Nephron progenitor cell (in vitro differentiated cells): Measurements from ENCODE around the gene LGR6.

Source experiments
- DNase-seq: peaks from one replicate; pipeline ENCODE4 v3.0.0; 2021
- H3K27ac Mint-ChIP-seq: 2 replicates; pipeline ENCODE4 v1.8.0; 2021; ENCODE audit warnings: mild to moderate bottlenecking, moderate library complexity, mixed read lengths
- H3K27me3 Mint-ChIP-seq: 2 replicates; pipeline ENCODE4 v1.8.0; 2021; ENCODE audit warnings: mild to moderate bottlenecking, low read depth, mixed read lengths; ENCODE audit not compliant: poor library complexity
- H3K36me3 Mint-ChIP-seq: 2 replicates; pipeline ENCODE4 v1.8.0; 2021; ENCODE audit warnings: low read depth, mixed read lengths
- H3K4me1 Mint-ChIP-seq: 2 replicates; pipeline ENCODE4 v1.8.0; 2021; ENCODE audit warnings: mixed read lengths
- H3K4me3 Mint-ChIP-seq: 2 replicates; pipeline ENCODE4 v1.8.0; 2021; ENCODE audit warnings: mild to moderate bottlenecking, moderate library complexity, mixed read lengths
- H3K9me3 Mint-ChIP-seq: 2 replicates; pipeline ENCODE4 v1.8.0; 2021; ENCODE audit warnings: mild to moderate bottlenecking, moderate library complexity, mixed read lengths
- TF ChIP-seq, protein P1 (sequence below): fragments of 200-600 bp; sonication (generic); IDR thresholded peaks from 2 replicates; pipeline ENCODE4 v1.5.0; 2021; ENCODE audit warnings: antibody characterized with exemption

Gene LGR6

GRCh38 chr1:202357506-202357905 lies 163.9 kb downstream of the LGR6 start:
- TF ChIP-seq, protein P1, sequence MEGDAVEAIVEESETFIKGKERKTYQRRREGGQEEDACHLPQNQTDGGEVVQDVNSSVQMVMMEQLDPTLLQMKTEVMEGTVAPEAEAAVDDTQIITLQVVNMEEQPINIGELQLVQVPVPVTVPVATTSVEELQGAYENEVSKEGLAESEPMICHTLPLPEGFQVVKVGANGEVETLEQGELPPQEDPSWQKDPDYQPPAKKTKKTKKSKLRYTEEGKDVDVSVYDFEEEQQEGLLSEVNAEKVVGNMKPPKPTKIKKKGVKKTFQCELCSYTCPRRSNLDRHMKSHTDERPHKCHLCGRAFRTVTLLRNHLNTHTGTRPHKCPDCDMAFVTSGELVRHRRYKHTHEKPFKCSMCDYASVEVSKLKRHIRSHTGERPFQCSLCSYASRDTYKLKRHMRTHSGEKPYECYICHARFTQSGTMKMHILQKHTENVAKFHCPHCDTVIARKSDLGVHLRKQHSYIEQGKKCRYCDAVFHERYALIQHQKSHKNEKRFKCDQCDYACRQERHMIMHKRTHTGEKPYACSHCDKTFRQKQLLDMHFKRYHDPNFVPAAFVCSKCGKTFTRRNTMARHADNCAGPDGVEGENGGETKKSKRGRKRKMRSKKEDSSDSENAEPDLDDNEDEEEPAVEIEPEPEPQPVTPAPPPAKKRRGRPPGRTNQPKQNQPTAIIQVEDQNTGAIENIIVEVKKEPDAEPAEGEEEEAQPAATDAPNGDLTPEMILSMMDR: no peak
- Mint-ChIP-seq H3K27ac (no peak overlapping the region), H3K4me3 (no peak overlapping the region), H3K36me3 (no peaks in the 10 kb centered on the region), H3K9me3 (no peaks in the 10 kb centered on the region), H3K27me3 (no peaks in the 10 kb centered on the region), H3K4me1 (peaks cover 5% of the 10 kb centered on the region)
- no peak for DNase-seq

DNA sequence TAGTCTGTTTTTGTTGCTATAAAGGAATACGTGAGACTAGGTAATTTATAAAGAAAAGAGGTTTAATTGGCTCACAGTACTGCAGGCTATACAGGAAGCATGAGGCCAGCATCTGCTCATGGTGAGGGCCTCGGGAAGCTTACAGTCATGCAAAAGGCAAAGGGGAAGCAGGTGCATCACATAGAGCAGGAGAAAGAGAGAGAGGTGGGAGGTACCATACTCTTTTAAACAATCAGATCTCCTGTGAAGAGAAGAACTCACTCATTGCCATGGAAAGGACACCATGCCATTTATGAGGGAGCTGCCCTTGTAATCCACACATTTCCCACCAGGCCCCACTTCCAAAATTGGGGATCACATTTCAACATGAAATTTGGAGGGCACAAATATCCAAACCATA lies 167.6 kb downstream of the LGR6 start:
- no peaks in the 10 kb centered on the region for H3K36me3 Mint-ChIP-seq
- TF ChIP-seq, protein P1: no peak
- DNase-seq: no peak
- H3K27me3 Mint-ChIP-seq: peaks cover 3% of the 10 kb centered on the region
- H3K4me3 Mint-ChIP-seq: no peak overlapping the region
- peaks cover 5% of the 10 kb centered on the region for H3K4me1 Mint-ChIP-seq
- no peak overlapping the region for H3K27ac Mint-ChIP-seq
- H3K9me3 Mint-ChIP-seq: no peaks in the 10 kb centered on the region

- peaks cover 3% of the 10 kb centered on the region for H3K27me3 Mint-ChIP-seq
- H3K9me3 Mint-ChIP-seq: no peaks in the 10 kb centered on the region
- no peaks in the 10 kb centered on the region for H3K36me3 Mint-ChIP-seq
- DNase-seq: no peak
- peaks cover 5% of the 10 kb centered on the region for H3K4me1 Mint-ChIP-seq
- no peak overlapping the region for H3K4me3 Mint-ChIP-seq
- TF ChIP-seq, protein P1: no peak
- H3K27ac Mint-ChIP-seq: no peak overlapping the region
Measured at GRCh38 chr1:202361701-202362100, 168.1 kb downstream of the LGR6 start.

- peaks cover 3% of the 10 kb centered on the region for H3K27me3 Mint-ChIP-seq
- no peak overlapping the region for H3K4me3 Mint-ChIP-seq
- TF ChIP-seq, protein P1: no peak
- H3K4me1 Mint-ChIP-seq: peaks cover 5% of the 10 kb centered on the region
- H3K9me3 Mint-ChIP-seq: no peaks in the 10 kb centered on the region
- H3K36me3 Mint-ChIP-seq: no peaks in the 10 kb centered on the region
- H3K27ac Mint-ChIP-seq: no peak overlapping the region
- DNase-seq: no peak
Measured at GRCh38 chr1:202362212-202362611, 168.6 kb downstream of the LGR6 start.

DNA sequence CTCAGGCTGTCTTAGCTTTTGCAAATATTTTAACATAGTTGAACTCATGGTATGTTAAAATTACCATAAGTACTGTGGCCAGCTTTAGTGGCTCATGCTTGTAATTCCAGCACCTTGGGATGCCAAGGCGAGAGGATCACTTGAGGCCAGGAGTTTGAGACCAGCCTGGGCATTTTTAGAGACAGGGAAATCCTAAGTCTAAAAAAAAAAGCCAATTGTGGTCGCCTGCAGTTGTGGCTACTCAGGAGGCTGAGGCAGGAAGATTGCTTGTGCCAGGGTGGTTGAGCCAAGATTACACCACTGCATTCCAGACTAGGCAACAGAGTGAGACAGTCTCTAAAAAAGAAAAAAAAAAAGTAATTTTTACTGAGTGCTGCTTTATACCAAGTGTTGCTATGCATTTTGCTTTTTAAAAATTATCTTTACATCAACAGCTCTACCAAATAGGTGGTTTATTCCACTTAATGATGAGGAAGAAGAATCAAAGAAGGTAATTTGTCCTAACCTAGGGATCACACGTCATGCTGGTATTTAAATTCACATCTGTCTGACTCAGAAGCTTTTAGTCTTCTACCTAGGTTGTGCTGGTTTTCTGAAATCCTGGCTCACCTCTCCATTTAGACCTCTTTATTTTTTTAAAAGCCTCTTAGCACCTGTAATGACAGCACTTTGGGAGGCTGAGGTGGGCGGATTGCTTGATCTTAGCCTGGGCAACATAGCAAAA lies 171.7 kb downstream of the LGR6 start:
- DNase-seq: no peak
- H3K4me1 Mint-ChIP-seq: no peaks in the 10 kb centered on the region
- H3K9me3 Mint-ChIP-seq: no peaks in the 10 kb centered on the region
- H3K4me3 Mint-ChIP-seq: no peak overlapping the region
- H3K27me3 Mint-ChIP-seq: peaks cover 3% of the 10 kb centered on the region
- H3K36me3 Mint-ChIP-seq: no peaks in the 10 kb centered on the region
- no peak overlapping the region for H3K27ac Mint-ChIP-seq
- TF ChIP-seq, protein P1: no peak

GRCh38 chr1:202367271-202367670 lies 173.7 kb downstream of the LGR6 start:
- H3K36me3 Mint-ChIP-seq: no peaks in the 10 kb centered on the region
- no peaks in the 10 kb centered on the region for H3K4me1 Mint-ChIP-seq
- no peaks in the 10 kb centered on the region for H3K9me3 Mint-ChIP-seq
- H3K27me3 Mint-ChIP-seq: peaks cover 3% of the 10 kb centered on the region
- H3K4me3 Mint-ChIP-seq: no peak overlapping the region
- no peak for DNase-seq
- TF ChIP-seq, protein P1: no peak
- H3K27ac Mint-ChIP-seq: no peak overlapping the region
